SW480 (cell line): ENCODE measurements around the gene TCERG1L.
"Not testable (repeated sequence)": the region's sequence is repeated elsewhere in the genome, so short reads cannot be mapped to it uniquely, and the experiment has no call there.

Experiments used
- DNase-seq: peaks from one replicate; pipeline ENCODE4 v3.0.0-alpha.2; 2016; ENCODE audit warnings: low spot score

The TCERG1L gene

GRCh38 chr10:131162866-131163843 lies 148.4 kb downstream of the TCERG1L start:
- no peak for DNase-seq

- DNase-seq = no peak
Measured at GRCh38 chr10:131162211-131162610, 149.3 kb downstream of the TCERG1L start.

DNA sequence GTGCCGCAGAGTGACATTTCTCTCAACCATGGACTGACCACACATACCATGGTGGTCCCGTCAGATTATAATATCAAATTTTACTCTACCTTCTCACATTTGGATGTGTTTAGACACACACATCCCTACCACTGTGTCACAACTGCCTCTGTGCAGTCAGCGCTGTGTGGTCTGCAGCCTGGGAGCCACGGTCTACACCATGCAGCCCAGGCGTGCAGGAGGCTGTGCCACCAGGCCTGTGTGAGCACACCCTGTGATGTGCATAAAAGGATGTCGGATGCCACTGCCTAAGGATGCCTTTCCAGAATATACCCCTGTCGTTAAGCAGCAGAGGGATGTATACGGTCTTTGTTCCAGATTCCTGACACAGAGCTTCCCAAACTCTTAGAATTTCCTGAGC lies 150.4 kb downstream of the TCERG1L start:
- no peak for DNase-seq

DNA sequence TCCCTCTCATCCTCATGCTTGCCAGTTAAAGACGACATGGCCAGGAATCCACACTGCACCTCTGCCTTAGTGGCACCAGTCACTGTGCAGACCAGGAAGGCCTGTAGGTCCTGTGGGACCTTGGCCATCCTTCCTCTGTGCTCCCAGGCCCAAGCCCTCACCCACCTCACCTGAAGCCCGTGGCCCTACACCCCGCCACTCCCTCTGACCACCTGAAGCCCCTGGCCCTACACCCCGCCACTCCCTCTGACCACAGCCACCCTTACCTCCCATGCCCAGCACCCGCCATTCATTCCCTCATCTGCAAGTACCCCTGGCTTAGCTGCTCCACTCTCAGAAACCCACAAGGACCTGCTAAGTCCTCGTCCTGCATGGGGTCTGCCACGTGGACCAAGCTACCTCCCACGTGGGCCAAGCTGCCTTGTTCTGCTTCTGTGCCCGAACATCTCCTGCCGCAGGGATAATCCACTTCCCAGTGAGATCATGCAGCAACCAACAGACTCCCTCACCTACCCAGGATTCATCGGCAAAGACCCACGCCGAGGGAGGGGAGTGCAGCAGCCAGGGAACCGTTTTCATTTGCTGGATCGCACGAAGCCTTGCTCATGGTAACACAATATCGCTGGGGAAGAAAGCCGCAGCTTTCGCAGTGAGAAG lies 151.2 kb downstream of the TCERG1L start:
- DNase-seq = no peak

GRCh38 chr10:131159771-131160170 lies 151.8 kb downstream of the TCERG1L start:
- no peak for DNase-seq

DNA sequence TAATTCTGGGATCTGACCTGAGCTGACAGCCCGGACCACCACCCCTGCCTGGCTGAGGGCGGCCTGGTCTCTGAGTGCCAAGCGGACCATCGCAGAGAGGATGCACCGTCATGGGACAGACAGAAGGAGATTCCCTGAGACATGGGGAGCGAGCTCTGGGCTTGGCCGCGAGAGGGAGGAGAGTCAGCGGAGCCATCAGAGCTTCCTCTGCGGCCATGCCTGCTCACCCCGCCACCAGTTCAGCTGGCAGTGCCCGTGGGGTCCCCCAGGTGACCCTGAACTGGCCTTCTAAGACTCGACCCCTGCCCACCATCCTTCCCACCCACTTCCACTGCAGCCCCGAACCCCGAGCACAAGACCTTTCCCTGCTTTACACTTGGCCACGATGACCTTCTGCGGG lies 152.8 kb downstream of the TCERG1L start:
- DNase-seq = no peak

DNA sequence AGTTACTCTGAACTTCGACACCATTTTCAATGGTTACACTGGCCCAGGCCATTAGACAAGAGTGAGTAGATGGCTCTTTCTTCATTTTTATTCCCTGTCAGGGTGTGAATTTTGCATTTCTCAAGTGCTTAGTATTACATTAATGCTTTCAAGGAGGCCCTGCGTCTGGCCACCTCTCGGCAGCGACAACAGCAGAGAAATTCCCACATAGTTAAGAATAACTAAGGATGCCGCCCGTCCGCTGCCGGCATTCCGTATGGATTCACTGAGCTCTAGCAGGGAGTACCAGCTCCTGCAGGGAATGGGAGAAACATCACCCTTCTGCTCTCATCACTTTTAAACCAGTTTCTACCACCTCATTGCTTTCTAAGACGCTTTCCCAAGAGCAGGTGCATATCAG lies 153.6 kb downstream of the TCERG1L start:
- no peak for DNase-seq

GRCh38 chr10:131155876-131156230 lies 155.7 kb downstream of the TCERG1L start:
- no peak for DNase-seq

GRCh38 chr10:131155218-131155875 lies 156.2 kb downstream of the TCERG1L start:
- DNase-seq = no peak

DNA sequence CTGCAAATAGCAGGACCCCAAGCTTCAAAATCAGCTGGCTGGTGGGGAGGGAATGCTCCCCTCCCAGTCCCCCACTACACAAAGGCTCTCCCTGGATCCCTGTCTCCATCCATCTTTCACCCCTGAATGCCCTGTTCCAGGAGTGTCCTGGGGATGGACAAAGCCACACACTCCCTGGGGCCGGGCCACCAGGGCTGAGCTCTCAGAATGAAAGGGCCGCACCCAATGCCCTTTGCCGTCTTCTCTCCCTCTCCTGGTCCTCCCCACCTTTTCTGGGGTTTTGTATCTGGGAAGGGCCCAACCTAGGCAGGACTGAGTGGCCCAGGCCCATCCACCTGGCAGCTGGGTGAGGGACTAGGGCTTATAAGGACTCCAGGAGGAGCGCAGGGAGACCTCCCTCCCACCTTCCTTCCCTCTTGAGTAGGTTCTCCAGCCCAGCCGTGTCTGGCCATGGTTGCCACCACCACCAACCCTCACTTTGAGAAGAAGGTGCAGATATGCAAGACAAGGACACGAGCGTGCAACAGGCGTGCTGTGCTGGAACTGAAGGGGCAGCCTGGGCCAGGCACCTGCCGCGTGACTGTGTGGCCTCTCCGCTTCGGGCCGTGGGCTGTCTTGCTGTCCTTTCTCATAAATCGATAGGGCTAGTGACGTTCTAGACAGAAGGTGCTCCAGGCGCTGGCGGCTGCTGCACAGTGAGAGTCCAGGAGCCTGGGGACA lies 157.1 kb downstream of the TCERG1L start:
- no peak for DNase-seq

- not testable (repeated sequence) for DNase-seq
Measured at GRCh38 chr10:131152456-131152855, 159.1 kb downstream of the TCERG1L start.

- no peak for DNase-seq
Measured at GRCh38 chr10:131150126-131150525, 161.4 kb downstream of the TCERG1L start.

DNA sequence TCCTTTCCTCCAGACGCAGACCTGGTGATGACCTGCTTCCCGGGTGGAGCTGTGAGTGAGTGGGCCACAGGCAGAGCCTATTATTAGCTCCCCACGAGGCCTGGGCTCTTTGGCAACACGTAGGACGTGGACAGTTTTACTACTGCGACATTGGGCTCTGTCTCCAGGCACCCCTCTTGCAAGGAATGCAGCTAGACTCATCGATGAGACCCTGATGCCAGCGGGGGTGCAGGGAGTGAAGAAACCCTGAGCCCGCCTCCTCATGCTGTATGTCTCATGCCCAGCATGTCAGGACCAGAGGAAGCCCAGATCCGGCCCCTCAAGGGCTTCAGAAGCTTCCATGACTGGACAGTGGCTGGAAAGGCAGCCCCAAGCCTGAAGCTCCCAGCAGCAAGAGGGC lies 161.9 kb downstream of the TCERG1L start:
- DNase-seq = no peak

GRCh38 chr10:131149111-131149510 lies 162.4 kb downstream of the TCERG1L start:
- DNase-seq = no peak

- DNase-seq = no peak
Measured at GRCh38 chr10:131148270-131148669, 163.3 kb downstream of the TCERG1L start.

GRCh38 chr10:131147301-131147975 lies 164.1 kb downstream of the TCERG1L start:
- DNase-seq = no peak

- DNase-seq = no peak
Measured at GRCh38 chr10:131146790-131147189, 164.7 kb downstream of the TCERG1L start.

- no peak for DNase-seq
Measured at GRCh38 chr10:131145756-131146155, 165.8 kb downstream of the TCERG1L start.

DNA sequence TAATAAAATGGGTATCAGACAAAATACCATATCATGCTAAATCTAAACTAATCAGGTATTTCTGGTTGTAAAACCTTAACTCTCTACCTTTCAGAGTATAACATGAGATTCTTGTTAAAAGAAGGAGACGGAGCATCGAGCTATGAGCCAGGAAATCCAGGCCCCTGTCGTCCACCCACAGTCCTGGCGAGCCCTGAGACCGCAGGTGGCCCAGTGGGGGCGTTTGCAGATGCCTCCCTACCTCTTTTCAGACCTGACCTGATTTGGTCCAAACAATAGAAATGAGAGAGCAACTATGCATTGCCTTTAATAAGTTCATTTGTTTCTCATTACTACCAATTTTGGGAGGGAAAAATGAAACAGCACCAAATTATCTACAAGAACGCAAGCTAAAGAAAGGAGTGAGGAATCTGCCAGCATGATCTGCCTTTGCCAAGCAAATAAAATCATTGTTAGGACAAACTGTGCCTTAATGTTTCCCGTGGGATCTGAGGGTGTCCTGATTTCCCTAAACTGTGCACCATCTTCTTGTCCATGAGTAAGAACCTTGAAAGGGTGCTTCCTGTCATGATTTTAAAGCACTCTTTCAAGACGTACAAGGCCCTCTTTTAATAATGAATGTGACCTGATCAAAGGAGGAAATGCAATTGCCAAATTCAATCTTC lies 166.7 kb downstream of the TCERG1L start:
- DNase-seq = no peak

GRCh38 chr10:131144196-131144595 lies 167.3 kb downstream of the TCERG1L start:
- DNase-seq = no peak
